ENCODE measurements around the gene FKBP8. TPM values are rescaled to one million over a fixed set of nuclear protein-coding genes. Genes with fewer than 3 reads are reported as not detected.

FKBP8 gene
- total RNA-seq, 1 experiment from 2014 or later: 261 TPM

DNA sequence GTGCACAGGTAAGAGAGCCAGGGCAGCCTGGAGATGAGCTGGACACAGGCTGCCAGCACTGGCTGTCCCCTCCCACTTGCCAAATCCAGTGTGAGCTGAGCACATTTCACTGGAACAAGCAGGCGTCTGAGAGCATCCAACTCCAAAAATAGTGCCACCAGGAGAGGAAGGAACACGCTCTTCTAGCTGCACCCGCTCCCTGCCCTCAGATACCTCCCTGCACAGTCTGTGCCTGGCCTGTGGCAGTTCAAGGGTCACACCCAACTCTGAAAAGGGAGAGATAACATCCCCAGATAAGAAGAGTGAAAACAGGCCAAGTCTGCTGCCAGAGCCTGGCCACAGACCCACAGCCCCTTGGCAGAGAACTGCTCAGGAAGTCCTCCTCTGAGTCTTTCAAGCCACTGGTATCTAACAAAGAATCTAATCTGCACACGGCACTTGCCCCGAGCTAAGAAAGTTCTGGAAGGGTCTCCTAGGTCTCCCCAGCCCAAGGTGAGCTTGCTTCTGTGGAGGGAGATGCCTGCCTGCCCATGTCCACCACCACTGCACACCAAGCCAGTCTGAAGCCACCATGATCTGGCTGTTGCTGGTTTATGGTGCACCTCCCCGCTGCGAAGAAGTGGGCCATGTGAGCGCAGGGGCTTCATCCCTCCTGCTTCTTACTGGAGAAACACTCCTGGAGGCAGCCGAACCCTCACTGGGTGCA, 36.2 kb downstream of the FKBP8 start:
- Histone ChIP-seq H3K4me2 (ENCODE audit: low read length) (no peak overlapping the region), H2AFZ (ENCODE audit: low read depth, low read length, poor library complexity, severe bottlenecking) (no peak overlapping the region), H3K9me2 (ENCODE audit: insufficient read depth) (no peaks in the 10 kb centered on the region), H3K27ac (ENCODE audit: low read depth, low read length) (no peak overlapping the region), H3K79me2 (ENCODE audit: insufficient read depth, low read length) (peaks cover 95% of the 10 kb centered on the region), H3K9me3 (ENCODE audit: control insufficient read depth in 1 of 2, insufficient read depth in 1 of 2, low read depth in 1 of 2, low read length in 2 of 2) (no peaks in the 10 kb centered on the region), H3K36me3 (ENCODE audit: control insufficient read depth in 1 of 2, insufficient read depth in 2 of 2, low read length in 2 of 2) (no peaks in the 10 kb centered on the region), H4K20me1 (ENCODE audit: insufficient read depth) (peaks cover 7% of the 10 kb centered on the region; the same call in 1 of the 2 replicates), H3K9ac (ENCODE audit: low read length) (no peak overlapping the region), H3K4me3 (replicated peaks in 1 of 2; ENCODE audit: low read depth in 1 of 2, low read length in 2 of 2) (no peak overlapping the region), H3K27me3 (ENCODE audit: insufficient read depth, low read length) (no peaks in the 10 kb centered on the region), H3K4me1 (ENCODE audit: control insufficient read depth in 1 of 2, insufficient read depth in 2 of 2, low read length in 2 of 2) (peaks cover 18 to 38% of the 10 kb centered on the region in 2 experiments; a peak in 3 of 4 replicates)
- ATAC-seq (no peak), DNase-seq (ENCODE audit: low read depth, low spot score) (no peak)
- POLR2A ChIA-PET: no interaction called here
- RAD21 ChIA-PET (ENCODE audit: low non-redundant PET in 1 of 2, low total read pairs in 2 of 2, uncharacterized antibody in 2 of 2, unreplicated experiment in 2 of 2): no interaction called here
- intact Hi-C loops (cut with micrococcal nuclease): no loop called here
- no TSS peak for BruUV-seq (replicated peaks)
- CTCF ChIA-PET: interaction anchor here (1.5 kb wide), 1 partner anchor 13 kb away, joined by 4 read pairs; no protein-coding TSS in a partner anchor
- TF ChIP-seq, protein P1, sequence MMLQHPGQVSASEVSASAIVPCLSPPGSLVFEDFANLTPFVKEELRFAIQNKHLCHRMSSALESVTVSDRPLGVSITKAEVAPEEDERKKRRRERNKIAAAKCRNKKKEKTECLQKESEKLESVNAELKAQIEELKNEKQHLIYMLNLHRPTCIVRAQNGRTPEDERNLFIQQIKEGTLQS (IDR thresholded peaks at IDR 0.05): no peak
- TF ChIP-seq, protein P2, sequence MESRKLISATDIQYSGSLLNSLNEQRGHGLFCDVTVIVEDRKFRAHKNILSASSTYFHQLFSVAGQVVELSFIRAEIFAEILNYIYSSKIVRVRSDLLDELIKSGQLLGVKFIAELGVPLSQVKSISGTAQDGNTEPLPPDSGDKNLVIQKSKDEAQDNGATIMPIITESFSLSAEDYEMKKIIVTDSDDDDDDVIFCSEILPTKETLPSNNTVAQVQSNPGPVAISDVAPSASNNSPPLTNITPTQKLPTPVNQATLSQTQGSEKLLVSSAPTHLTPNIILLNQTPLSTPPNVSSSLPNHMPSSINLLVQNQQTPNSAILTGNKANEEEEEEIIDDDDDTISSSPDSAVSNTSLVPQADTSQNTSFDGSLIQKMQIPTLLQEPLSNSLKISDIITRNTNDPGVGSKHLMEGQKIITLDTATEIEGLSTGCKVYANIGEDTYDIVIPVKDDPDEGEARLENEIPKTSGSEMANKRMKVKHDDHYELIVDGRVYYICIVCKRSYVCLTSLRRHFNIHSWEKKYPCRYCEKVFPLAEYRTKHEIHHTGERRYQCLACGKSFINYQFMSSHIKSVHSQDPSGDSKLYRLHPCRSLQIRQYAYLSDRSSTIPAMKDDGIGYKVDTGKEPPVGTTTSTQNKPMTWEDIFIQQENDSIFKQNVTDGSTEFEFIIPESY (IDR thresholded peaks at IDR 0.05; ENCODE audit: extremely low read depth, insufficient replicate concordance, low read length): no peak
- no peak for TF ChIP-seq EGR1 (IDR thresholded peaks at IDR 0.05; ENCODE audit: low read depth)
- TF ChIP-seq, protein P3, sequence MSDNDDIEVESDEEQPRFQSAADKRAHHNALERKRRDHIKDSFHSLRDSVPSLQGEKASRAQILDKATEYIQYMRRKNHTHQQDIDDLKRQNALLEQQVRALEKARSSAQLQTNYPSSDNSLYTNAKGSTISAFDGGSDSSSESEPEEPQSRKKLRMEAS (IDR thresholded peaks at IDR 0.05): no peak
- TF ChIP-seq ZFX (IDR thresholded peaks at IDR 0.05): no peak
- TF ChIP-seq, protein P4, sequence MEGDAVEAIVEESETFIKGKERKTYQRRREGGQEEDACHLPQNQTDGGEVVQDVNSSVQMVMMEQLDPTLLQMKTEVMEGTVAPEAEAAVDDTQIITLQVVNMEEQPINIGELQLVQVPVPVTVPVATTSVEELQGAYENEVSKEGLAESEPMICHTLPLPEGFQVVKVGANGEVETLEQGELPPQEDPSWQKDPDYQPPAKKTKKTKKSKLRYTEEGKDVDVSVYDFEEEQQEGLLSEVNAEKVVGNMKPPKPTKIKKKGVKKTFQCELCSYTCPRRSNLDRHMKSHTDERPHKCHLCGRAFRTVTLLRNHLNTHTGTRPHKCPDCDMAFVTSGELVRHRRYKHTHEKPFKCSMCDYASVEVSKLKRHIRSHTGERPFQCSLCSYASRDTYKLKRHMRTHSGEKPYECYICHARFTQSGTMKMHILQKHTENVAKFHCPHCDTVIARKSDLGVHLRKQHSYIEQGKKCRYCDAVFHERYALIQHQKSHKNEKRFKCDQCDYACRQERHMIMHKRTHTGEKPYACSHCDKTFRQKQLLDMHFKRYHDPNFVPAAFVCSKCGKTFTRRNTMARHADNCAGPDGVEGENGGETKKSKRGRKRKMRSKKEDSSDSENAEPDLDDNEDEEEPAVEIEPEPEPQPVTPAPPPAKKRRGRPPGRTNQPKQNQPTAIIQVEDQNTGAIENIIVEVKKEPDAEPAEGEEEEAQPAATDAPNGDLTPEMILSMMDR (IDR thresholded peaks at IDR 0.05 in 2 of 3, conservative IDR thresholded peaks at IDR 0.05 in 1 of 3; ENCODE audit: borderline replicate concordance in 1 of 3, insufficient read depth in 1 of 3, low read depth in 2 of 3, low read length in 2 of 3): no peak
- TF ChIP-seq SRF (IDR thresholded peaks at IDR 0.05; ENCODE audit: low read depth): no peak
